Thyroid gland (tissue), 4 donors: Measurements from ENCODE around the gene USP2.

Experiments used
- CTCF ChIP-seq, 6 experiments: fragments of 200-600 bp in 3 of 6; fragments of 450-650 bp in 3 of 6; sonication (generic) in 3 of 6; IDR thresholded peaks; one replicate each; pipeline ENCODE4 v1.5.1; 2016 to 2019; ENCODE audit warnings: antibody characterized with exemption in 6 of 6, mild to moderate bottlenecking in 2 of 6, inconsistent platforms in 1 of 6, moderate library complexity in 1 of 6
- POLR2A ChIP-seq, 2 donors: fragments of 450-650 bp; IDR thresholded peaks; one replicate each; pipeline ENCODE4 v1.6.1; 2017; ENCODE audit warnings: antibody characterized with exemption in 2 of 2, mild to moderate bottlenecking in 2 of 2, moderate library complexity in 1 of 2

- TF ChIP-seq CTCF (IDR thresholded peaks at IDR 0.05) = no peak
- peak in 1 of 2 donors; percentile 46 for TF ChIP-seq POLR2A (IDR thresholded peaks at IDR 0.05)
Observed at GRCh38 chr11:119419834-119420492, 38.5 kb upstream of the USP2 start.
